ENCODE measurements around the gene TXNL4A. TPM values are rescaled to one million over a fixed set of nuclear protein-coding genes. Genes with fewer than 3 reads are reported as not detected.

Gene TXNL4A
- total RNA-seq, 2 experiments from 2014 or later = 185 to 186 TPM

DNA sequence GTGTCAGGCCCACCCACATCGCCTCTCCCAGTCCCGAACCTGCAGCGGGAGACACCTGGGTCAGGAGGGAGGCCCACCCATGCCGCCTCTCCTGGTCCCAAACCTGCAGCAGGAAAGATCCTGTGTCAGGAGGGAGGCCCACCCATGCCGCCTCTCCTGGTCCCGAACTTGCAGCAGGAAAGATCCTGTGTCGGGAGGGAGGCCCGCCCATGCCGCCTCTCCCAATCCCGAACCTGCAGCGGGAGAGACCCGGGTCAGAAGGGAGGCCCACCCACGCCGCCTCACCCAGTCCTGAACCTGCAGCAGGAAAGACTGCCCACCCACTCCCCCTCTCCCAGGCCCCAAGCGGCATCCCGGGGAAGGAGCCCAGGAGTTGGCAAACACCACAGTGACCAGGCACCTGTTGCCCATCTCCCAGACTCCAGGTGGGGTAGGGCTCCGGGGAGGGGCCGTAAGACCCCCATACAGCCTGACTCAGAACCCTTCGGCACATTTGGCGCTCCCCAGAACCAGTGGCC is 44.7 kb downstream of the TXNL4A start:
- H3K27me3 Mint-ChIP-seq (ENCODE audit: low read depth) = no peaks in the 10 kb centered on the region

DNA sequence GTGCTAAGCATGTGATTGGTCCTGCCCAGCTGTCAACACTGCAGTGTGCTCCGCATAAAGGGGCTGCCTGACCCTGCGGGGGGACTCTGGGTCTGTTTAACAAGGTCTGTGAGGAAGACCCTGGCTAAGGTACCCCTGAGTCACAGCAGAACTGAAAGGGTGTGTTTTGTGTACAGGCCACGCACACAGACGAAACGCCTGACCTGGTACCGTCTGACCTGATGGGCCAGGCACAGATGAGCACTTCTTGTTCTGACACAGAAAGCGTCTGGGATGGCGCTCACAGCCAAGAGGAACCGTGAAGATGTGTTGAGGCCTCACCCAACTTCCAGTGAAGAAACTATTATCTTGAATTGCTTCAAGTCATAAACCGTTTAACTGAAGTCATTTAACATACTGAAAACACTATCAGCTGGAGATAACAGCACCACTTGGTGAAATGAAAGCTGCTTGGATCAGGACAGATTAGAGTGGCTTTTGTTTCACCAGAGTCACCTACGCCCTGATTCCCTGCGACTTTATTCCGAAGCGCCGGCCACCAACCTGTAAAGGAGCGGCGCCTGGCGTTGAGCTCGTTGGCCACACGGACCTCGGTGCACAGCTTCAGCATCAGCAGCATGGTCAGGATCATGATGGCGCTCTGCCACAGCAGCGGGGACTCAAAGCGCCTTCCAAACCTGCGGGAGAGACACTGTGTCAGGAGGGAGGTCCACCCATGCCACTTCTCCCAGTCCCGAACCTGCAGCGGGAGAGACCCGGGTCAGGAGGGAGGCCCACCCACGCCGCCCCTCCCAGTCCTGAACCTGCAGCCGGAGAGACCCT is 45.4 kb downstream of the TXNL4A start:
- H3K4me3 Mint-ChIP-seq = no peak overlapping the region
- H3K27me3 Mint-ChIP-seq (ENCODE audit: low read depth) = no peaks in the 10 kb centered on the region
- H3K4me1 Mint-ChIP-seq (ENCODE audit: low read depth) = peaks cover 26% of the 10 kb centered on the region
- H3K9me3 Mint-ChIP-seq = peaks cover 4% of the 10 kb centered on the region
- DNase-seq = no peak
- H3K27ac Mint-ChIP-seq = no peak overlapping the region
- CTCF ChIA-PET = interaction anchor here (0.5 kb wide), 1 partner anchor 296 kb away, joined by 4 read pairs; no protein-coding TSS in a partner anchor
- intact Hi-C loops (cut with micrococcal nuclease) = no loop called here
- peaks cover 37% of the 10 kb centered on the region for H3K36me3 Mint-ChIP-seq (ENCODE audit: low read depth)

More for the DNA sequence above, 44.7 kb downstream of the TXNL4A start:
- CTCF ChIA-PET = interaction anchor here (0.5 to 1.0 kb wide), 2 partner anchors 81 to 296 kb away, joined by 3 to 4 read pairs; no protein-coding TSS in a partner anchor
- Mint-ChIP-seq H3K27ac (no peak overlapping the region), H3K9me3 (no peaks in the 10 kb centered on the region), H3K4me1 (ENCODE audit: low read depth) (peaks cover 28% of the 10 kb centered on the region), H3K4me3 (no peak overlapping the region), H3K36me3 (ENCODE audit: low read depth) (peaks cover 32% of the 10 kb centered on the region)
- intact Hi-C loops (cut with micrococcal nuclease) = no loop called here
- DNase-seq = no peak

DNA sequence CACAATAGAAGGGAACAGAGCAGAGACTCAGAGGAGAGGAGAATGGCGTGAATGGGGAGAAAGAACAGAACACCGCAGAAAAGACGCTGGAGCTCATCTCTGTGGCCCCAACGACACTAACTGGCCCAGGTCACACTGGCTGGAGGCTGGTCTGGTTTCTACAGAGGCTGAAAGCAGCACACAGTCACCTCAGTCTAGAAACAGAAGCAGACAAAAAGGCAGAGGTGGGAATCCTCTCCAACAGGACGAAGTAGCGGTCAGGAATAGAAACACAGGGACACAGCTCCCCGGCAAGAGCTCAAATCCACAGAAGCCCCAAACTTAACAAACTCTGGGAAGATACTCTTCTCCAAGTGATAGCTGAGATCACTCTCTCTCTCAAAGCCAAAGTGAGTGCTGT is 46.2 kb downstream of the TXNL4A start:
- H3K36me3 Mint-ChIP-seq (ENCODE audit: low read depth) = peaks cover 45% of the 10 kb centered on the region
- peaks cover 9% of the 10 kb centered on the region for H3K9me3 Mint-ChIP-seq
- H3K4me1 Mint-ChIP-seq (ENCODE audit: low read depth) = peaks cover 23% of the 10 kb centered on the region
- H3K27me3 Mint-ChIP-seq (ENCODE audit: low read depth) = no peaks in the 10 kb centered on the region
- H3K27ac Mint-ChIP-seq = peak overlapping the region; percentile 63
- H3K4me3 Mint-ChIP-seq = no peak overlapping the region
- intact Hi-C loops (cut with micrococcal nuclease) = no loop called here
- CTCF ChIA-PET = no interaction called here
- no peak for DNase-seq

- Mint-ChIP-seq H3K36me3 (ENCODE audit: low read depth) (peaks cover 51% of the 10 kb centered on the region), H3K4me3 (no peak overlapping the region), H3K9me3 (peaks cover 13% of the 10 kb centered on the region), H3K27me3 (ENCODE audit: low read depth) (no peaks in the 10 kb centered on the region), H3K27ac (peak overlapping the region; percentile 63), H3K4me1 (ENCODE audit: low read depth) (peaks cover 21% of the 10 kb centered on the region)
- CTCF ChIA-PET = no interaction called here
- no peak for DNase-seq
- intact Hi-C loops (cut with micrococcal nuclease) = no loop called here
Observed at GRCh38 chr18:79941473-79942119, 46.8 kb downstream of the TXNL4A start.

DNA sequence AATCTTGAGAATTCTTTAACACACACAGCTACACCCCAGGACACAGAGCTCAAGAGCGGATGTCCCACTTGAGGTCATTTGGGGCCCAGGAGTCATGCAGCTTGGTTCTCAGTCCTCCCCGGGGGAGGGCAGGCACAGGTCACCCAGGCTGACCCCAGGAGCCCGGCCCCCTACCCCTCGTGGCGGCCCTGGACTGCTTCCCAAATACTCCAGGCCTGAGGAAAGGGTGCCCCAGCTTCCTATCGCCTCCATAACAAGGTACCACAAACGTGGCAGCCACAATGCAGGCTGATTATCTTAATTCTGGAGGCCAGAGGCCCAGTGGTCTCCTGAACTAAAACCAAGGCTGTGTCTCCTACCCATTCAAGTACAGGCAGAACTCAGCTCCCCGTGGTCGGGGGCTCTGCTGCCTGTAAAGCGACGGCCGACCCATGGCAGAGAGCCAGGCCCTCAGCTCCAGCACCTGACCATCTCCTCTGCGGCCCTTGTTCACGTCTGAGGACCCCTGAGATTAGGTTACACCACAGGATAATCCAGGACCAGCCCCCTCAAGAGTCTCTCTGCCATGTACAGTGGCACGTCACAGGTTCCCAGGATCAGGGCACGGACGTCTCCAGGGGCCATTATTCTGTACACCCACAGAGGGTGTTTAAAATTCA is 47.4 kb downstream of the TXNL4A start:
- intact Hi-C loops (cut with micrococcal nuclease) = no loop called here
- peaks cover 17% of the 10 kb centered on the region for H3K4me1 Mint-ChIP-seq (ENCODE audit: low read depth)
- no peak overlapping the region for H3K4me3 Mint-ChIP-seq
- no peak for DNase-seq
- H3K36me3 Mint-ChIP-seq (ENCODE audit: low read depth) = peaks cover 58% of the 10 kb centered on the region
- no peaks in the 10 kb centered on the region for H3K27me3 Mint-ChIP-seq (ENCODE audit: low read depth)
- CTCF ChIA-PET = no interaction called here
- no peak overlapping the region for H3K27ac Mint-ChIP-seq
- H3K9me3 Mint-ChIP-seq = peaks cover 18% of the 10 kb centered on the region

DNA sequence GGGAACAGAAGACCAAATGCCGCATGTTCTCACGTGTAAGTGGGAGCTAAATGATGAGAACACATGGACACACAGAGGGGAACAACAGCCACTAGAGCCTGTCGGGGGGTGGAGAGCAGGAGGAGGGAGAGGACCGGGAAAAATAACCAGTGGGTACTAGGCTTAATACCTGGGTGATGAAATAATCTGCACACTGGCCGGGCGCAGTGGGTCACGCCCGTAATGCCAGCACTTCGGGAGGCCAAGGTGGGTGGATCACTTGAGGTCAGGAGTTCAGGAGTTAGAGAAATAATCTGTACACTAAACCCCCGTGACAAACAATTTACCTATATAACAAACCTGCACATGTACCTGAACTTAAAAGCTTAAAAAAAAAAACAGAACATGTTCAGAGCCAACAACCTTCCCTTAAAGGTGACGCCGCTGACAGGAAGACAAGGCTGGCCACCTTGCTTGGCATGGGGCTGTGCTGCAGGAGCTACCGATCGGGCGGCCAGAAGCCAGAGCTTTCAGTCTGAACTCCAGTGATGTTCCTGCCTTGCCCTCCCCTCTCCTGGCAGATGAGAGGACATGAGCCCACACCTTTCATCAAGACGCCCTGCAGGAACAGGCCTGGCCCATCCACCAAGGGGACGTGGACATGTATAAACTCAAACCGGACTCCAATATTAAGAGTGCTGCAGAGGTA is 48.1 kb downstream of the TXNL4A start:
- H3K4me1 Mint-ChIP-seq (ENCODE audit: low read depth) = peaks cover 13% of the 10 kb centered on the region
- H3K9me3 Mint-ChIP-seq = peaks cover 23% of the 10 kb centered on the region
- no peak overlapping the region for H3K4me3 Mint-ChIP-seq
- H3K27ac Mint-ChIP-seq = no peak overlapping the region
- DNase-seq = no peak
- CTCF ChIA-PET = no interaction called here
- no peaks in the 10 kb centered on the region for H3K27me3 Mint-ChIP-seq (ENCODE audit: low read depth)
- intact Hi-C loops (cut with micrococcal nuclease) = no loop called here
- peaks cover 65% of the 10 kb centered on the region for H3K36me3 Mint-ChIP-seq (ENCODE audit: low read depth)

DNA sequence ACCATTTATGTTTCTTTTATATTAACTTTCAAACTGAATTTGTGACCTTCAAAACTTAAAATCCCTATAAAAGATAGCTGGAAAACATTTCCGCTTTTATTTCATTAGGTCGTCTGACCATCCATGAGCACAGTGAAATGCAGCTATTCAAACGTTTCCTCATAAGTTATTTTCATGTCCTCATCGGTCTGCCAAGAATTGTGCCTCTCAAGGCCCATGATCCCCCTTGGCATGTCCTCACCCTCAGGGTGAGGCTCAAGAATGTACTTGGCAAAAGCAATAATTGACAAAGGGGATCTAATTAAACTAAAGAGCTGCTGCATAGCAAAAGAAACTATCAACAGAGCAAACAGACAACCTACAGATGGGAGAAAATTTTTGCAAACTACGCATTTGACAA is 49.3 kb downstream of the TXNL4A start:
- no peak for DNase-seq
- Mint-ChIP-seq H3K4me3 (no peak overlapping the region), H3K4me1 (ENCODE audit: low read depth) (peaks cover 1% of the 10 kb centered on the region), H3K27me3 (ENCODE audit: low read depth) (no peaks in the 10 kb centered on the region), H3K36me3 (ENCODE audit: low read depth) (peaks cover 76% of the 10 kb centered on the region), H3K9me3 (peaks cover 30% of the 10 kb centered on the region), H3K27ac (no peak overlapping the region)
- intact Hi-C loops (cut with micrococcal nuclease) = no loop called here
- CTCF ChIA-PET = no interaction called here

DNA sequence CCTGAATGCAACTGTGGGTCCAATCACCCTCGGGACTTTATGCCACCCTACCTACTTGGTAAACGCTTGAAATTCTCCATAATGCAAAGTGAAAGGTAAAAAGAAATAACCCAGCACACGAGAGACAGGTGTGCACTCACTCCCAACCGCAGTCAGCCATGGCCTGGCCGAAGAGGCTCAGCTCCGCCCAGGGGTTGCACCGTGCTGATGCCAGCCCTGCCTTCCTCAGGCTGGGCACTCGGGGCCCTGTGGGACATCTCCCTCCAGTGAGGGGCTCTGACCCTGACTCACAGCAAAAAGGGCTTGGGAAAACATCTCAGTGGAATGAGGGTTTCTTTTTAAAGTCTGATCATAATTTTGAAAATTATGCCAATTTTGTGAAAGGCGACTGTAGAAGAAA is 50.2 kb downstream of the TXNL4A start:
- intact Hi-C loops (cut with micrococcal nuclease) = no loop called here
- H3K9me3 Mint-ChIP-seq = peaks cover 36% of the 10 kb centered on the region
- no peak overlapping the region for H3K27ac Mint-ChIP-seq
- no peak for DNase-seq
- CTCF ChIA-PET = interaction anchor here (0.5 kb wide), 1 partner anchor 188 kb away, joined by 5 read pairs; no protein-coding TSS in a partner anchor
- peaks cover 84% of the 10 kb centered on the region for H3K36me3 Mint-ChIP-seq (ENCODE audit: low read depth)
- H3K4me1 Mint-ChIP-seq (ENCODE audit: low read depth) = no peaks in the 10 kb centered on the region
- H3K27me3 Mint-ChIP-seq (ENCODE audit: low read depth) = no peaks in the 10 kb centered on the region
- H3K4me3 Mint-ChIP-seq = no peak overlapping the region

- intact Hi-C loops (cut with micrococcal nuclease) = no loop called here
- H3K9me3 Mint-ChIP-seq = peaks cover 45% of the 10 kb centered on the region
- no peak for DNase-seq
- H3K27me3 Mint-ChIP-seq (ENCODE audit: low read depth) = no peaks in the 10 kb centered on the region
- no peaks in the 10 kb centered on the region for H3K4me1 Mint-ChIP-seq (ENCODE audit: low read depth)
- CTCF ChIA-PET = no interaction called here
- H3K36me3 Mint-ChIP-seq (ENCODE audit: low read depth) = peaks cover 90% of the 10 kb centered on the region
- no peak overlapping the region for H3K4me3 Mint-ChIP-seq
- no peak overlapping the region for H3K27ac Mint-ChIP-seq
Observed at GRCh38 chr18:79937103-79937860, 51.1 kb downstream of the TXNL4A start.

DNA sequence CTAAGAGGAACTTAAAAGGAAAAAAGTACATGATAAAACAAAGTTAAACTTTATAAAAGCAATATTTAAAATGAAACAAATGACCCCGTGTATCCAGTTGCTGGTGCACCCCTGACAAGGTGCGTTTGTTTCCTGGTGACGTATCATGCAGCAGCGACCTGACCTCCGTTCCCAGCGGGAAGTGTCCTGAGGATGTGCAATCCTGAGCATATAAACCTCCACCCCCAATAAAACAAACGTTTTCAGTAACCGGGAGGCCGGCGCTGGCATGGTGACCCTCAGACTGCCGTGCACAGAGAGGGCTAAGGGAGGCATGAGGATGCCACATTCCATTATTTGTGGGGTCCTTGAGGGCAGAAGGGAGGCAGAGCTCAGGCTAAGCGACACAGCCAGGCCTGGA is 51.7 kb downstream of the TXNL4A start:
- intact Hi-C loops (cut with micrococcal nuclease) = no loop called here
- DNase-seq = no peak
- peaks cover 88% of the 10 kb centered on the region for H3K36me3 Mint-ChIP-seq (ENCODE audit: low read depth)
- CTCF ChIA-PET = no interaction called here
- no peaks in the 10 kb centered on the region for H3K27me3 Mint-ChIP-seq (ENCODE audit: low read depth)
- H3K9me3 Mint-ChIP-seq = peaks cover 48% of the 10 kb centered on the region
- H3K4me1 Mint-ChIP-seq (ENCODE audit: low read depth) = no peaks in the 10 kb centered on the region
- no peak overlapping the region for H3K4me3 Mint-ChIP-seq
- H3K27ac Mint-ChIP-seq = no peak overlapping the region

DNA sequence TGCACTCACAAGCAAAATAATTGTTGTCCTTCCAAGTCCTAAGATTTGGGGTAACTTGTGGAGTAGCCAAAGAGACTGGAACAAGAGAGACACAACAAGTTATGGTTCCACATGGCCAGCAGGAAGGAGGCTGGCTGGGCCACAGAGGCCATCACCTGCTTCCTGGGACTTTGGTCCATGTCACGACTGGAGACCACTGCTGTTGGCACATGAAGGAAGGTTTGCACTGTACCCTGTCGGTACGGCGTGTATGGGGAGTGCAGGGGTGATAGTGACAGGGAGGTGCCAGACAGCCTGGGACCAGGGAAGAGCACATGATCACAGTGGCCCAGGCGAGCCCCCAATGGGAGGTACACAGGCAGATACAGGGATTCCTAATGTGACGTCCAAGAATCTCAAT is 52.4 kb downstream of the TXNL4A start:
- intact Hi-C loops (cut with micrococcal nuclease) = no loop called here
- Mint-ChIP-seq H3K4me3 (no peak overlapping the region), H3K27me3 (ENCODE audit: low read depth) (no peaks in the 10 kb centered on the region), H3K27ac (no peak overlapping the region), H3K36me3 (ENCODE audit: low read depth) (peaks cover 91% of the 10 kb centered on the region), H3K9me3 (peaks cover 54% of the 10 kb centered on the region), H3K4me1 (ENCODE audit: low read depth) (no peaks in the 10 kb centered on the region)
- CTCF ChIA-PET = no interaction called here
- no peak for DNase-seq

Data from activated naive CD4-positive, alpha-beta T cell treated with anti-CD3 and anti-CD28 coated beads for 36 hours (primary cell).